D721Med (cell line): ENCODE data around the gene ADD2.

Source experiments
- DNase-seq: peaks from one replicate; pipeline ENCODE4 v3.0.0; 2011; ENCODE audit warnings: low spot score; ENCODE audit not compliant: insufficient read length
- FAIRE-seq: peaks from 2 replicates; lab custom pipeline; 2011; peaks lifted over from hg19 to GRCh38; lab: Jason Lieb, UNC
- TF ChIP-seq, protein P1 (sequence below): IDR thresholded peaks from 2 replicates; pipeline ENCODE4 v1.5.1; 2012; ENCODE audit warnings: mild to moderate bottlenecking, control low read depth; ENCODE audit not compliant: insufficient read depth; ENCODE audit errors: missing control alignments

ADD2 gene

DNA sequence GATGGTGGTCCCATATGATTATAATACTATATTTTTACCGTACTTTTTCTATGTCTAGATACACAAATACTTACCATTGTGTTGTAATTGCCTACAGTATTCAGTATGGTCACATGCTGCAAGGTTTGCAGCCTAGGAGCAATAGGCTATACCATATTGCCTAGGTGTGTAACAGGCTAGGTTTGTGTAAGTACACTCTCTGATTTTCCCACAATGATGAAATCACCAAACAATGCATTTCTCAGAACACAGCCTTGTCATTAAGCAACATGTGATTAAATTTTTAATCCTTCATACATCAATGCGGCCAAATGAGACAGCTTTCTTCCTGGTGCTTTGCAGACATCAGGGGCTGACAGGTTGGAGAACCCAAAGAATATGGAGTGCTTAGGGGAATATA lies 37.3 kb downstream of the ADD2 start:
- FAIRE-seq (no peak), DNase-seq (no peak)
- TF ChIP-seq, protein P1, sequence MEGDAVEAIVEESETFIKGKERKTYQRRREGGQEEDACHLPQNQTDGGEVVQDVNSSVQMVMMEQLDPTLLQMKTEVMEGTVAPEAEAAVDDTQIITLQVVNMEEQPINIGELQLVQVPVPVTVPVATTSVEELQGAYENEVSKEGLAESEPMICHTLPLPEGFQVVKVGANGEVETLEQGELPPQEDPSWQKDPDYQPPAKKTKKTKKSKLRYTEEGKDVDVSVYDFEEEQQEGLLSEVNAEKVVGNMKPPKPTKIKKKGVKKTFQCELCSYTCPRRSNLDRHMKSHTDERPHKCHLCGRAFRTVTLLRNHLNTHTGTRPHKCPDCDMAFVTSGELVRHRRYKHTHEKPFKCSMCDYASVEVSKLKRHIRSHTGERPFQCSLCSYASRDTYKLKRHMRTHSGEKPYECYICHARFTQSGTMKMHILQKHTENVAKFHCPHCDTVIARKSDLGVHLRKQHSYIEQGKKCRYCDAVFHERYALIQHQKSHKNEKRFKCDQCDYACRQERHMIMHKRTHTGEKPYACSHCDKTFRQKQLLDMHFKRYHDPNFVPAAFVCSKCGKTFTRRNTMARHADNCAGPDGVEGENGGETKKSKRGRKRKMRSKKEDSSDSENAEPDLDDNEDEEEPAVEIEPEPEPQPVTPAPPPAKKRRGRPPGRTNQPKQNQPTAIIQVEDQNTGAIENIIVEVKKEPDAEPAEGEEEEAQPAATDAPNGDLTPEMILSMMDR: no peak

DNA sequence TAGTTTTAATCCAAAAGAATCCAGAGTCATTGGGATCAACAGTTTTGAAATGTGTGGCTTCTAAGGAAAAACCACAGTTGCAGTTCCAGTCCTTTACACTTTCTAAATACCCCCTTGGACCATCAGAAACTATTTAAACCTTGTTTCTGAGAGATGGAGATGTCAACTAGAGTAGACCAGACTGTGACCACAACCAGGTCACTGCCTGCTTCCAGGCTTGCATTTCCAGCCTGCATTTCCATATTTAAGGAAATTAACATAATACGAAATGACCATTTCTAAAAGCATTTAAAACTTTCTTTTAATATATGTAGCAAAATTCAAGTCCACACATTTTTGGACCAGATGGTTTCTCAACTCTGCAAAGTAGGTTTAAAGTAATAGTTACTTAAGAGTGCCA lies 38.4 kb downstream of the ADD2 start:
- TF ChIP-seq, protein P1: no peak
- DNase-seq (no peak), FAIRE-seq (no peak)

DNA sequence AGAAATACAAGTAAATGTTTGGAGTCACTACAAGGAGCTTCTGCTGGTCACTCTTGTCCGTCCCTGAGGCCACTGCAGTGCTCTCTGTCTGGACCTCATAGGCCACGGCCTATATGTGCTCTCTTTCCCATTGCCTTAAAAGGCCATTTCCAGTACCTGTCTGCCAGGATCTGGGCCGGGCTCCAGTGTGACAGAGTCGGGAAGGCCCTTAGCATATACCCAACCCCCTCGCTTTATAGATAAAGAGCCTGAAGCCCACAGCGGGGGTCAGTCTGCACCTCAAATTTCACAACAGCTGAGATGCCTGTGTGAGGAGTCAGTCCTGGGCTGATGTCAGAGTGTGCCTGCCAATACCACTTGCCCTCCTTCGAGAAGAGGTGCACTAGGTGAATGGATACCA lies 39.9 kb downstream of the ADD2 start:
- no peak for DNase-seq
- TF ChIP-seq, protein P1: no peak
- FAIRE-seq: no peak

DNA sequence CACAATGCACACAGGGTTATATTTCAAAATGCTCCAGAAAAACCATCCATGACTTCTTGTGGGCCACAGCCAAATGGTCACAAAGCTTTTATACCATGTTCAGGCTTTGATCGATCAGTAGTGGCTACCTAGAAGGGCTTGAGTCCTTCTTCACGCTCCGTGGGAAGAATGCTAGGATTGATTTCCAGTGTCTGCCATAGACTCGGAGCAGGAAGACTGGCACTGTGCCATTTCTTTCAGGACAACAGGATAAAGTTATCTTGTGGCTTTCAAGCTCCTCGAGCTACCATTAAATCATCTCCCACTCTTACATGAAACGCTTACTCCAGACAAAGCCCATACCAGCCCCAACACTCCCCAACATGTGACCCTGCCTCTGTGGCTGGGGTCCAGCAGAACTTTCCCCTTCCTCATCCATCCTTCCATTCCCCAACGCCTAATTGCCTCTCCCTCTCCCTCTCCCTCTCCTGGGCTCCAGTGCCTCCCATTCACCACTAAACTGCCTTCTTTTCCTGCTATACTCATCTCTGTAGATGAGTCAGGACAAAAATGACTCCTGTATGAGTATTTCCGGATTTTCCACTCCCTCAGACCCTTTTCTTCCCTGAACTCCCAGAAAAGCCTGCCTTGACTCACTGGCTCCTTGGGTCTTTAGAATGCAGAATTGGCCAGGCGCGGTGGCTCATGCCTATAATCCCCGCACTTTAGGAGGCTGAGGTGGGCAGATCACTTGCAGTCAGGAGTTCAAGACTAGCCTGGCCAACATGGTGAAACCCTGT lies 40.9 kb downstream of the ADD2 start:
- FAIRE-seq (no peak), DNase-seq (no peak)
- TF ChIP-seq, protein P1: no peak

DNA sequence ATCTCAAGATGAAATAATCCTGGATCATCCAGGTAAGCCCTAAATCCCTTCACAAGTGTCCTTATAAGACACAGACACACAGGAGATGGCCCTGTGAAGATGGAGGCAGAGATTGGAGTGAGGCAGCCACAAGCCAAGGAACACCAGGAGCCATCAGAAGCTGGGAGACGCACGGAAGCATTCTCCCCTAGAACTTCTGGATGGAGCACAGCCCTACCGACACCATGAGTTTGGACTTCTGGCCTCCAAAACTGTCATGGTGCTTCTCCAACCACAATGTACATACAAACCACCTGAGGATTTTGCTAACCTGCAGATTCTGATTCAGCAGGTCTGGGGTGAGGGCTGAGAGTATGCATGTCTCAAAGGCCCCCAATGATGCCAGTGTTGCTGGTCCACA lies 42.5 kb downstream of the ADD2 start:
- TF ChIP-seq, protein P1: no peak
- DNase-seq: peak; percentile 46
- peak; percentile 77 for FAIRE-seq

DNA sequence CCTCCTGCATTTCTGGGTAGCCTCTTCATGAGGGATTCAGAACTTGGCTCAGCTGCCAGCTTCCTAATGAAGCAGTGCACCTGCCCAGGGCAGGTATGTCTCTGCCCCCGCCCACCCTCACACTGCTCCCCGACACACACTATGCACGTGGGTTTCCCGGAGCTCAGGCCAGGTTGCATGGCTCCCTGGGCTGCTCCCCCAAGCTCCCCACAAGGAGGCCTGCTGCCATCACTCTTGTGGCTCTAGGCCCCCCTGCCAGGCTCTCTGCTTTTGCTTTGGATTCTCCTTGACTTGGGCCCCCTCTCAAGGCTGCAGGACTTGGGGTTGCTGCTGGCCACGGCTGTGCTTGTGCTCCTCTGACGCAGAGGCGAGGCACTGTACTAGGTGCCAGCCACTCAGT lies 43.6 kb downstream of the ADD2 start:
- FAIRE-seq: no peak
- TF ChIP-seq, protein P1: no peak

DNA sequence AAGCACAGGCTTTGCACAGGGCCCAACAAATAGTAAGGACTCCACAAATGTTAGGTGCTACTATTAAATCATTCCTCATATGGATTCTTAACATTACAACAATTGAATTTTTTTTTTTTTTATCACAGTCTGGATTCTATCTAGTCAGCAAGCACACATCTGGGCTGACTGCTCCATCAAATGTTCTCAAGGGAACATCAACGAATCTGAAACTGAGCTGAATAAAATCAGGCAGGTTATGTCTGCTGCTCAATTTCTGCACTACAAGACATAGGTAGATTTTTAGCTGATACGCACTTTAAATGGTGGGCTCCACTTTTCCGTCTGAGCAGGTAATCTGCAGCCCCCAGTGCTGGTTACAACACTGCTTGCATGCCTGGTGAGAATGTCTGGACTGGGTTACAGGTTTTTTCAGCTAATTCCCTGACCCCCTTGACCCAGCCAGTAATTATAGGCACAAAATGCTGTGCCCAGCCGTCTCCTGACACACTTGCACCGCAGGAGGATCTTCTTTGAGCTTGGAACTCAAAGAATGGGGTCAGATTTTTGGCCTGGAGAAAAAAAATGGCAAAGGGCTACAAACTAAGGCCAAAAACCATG lies 44.6 kb downstream of the ADD2 start:
- no peak for FAIRE-seq
- DNase-seq: no peak
- TF ChIP-seq, protein P1: no peak

More for the DNA sequence above, 43.6 kb downstream of the ADD2 start:
- DNase-seq: no peak
